Skeletal muscle tissue (tissue), 4 donors: Measurements from ENCODE around the gene ZC3HAV1. TPM values are rescaled to one million over a fixed set of nuclear protein-coding genes. Genes with fewer than 3 reads are reported as not detected.
A peak's percentile ranks its signal among the peaks of the same experiment; 100 is the strongest.
"Not testable (repeated sequence)": the region's sequence is repeated elsewhere in the genome, so short reads cannot be mapped to it uniquely, and the experiment has no call there.

Experiments used
- H3K27ac ChIP-seq: one replicate; pipeline ENCODE4 v1.7.0; 2013; ENCODE audit warnings: mild to moderate bottlenecking, low read depth, low read length, inconsistent platforms
- H3K27me3 ChIP-seq, 3 donors: one replicate each; pipeline ENCODE4 v1.7.0; 2013; ENCODE audit warnings: low read length in 3 of 3; ENCODE audit not compliant: control insufficient read depth in 3 of 3, insufficient read depth in 3 of 3
- H3K36me3 ChIP-seq, 3 donors: one replicate each; pipeline ENCODE4 v1.7.0; 2013; ENCODE audit warnings: low read length in 3 of 3; ENCODE audit not compliant: control insufficient read depth in 3 of 3, insufficient read depth in 3 of 3
- H3K4me1 ChIP-seq, 3 donors: one replicate each; pipeline ENCODE4 v1.7.0; 2013; ENCODE audit warnings: low read length in 3 of 3, mild to moderate bottlenecking in 3 of 3; ENCODE audit not compliant: control insufficient read depth in 3 of 3, insufficient read depth in 3 of 3
- H3K4me3 ChIP-seq, 3 donors: one replicate each; pipeline ENCODE4 v1.7.0; 2013; ENCODE audit warnings: low read length in 3 of 3
- H3K9ac ChIP-seq, 3 donors: one replicate each; pipeline ENCODE4 v1.7.0; 2013; ENCODE audit warnings: low read length in 3 of 3, mild to moderate bottlenecking in 3 of 3, moderate library complexity in 2 of 3, low read depth in 1 of 3
- H3K9me3 ChIP-seq, 3 donors: one replicate each; pipeline ENCODE4 v1.7.0; 2013; ENCODE audit warnings: low read length in 3 of 3; ENCODE audit not compliant: control insufficient read depth in 3 of 3
- total RNA-seq: library from RNA; depleted of rRNA; stranded (reverse); fragments of >200 nt; gene quantifications from one replicate; pipeline ENCODE4 v1.2.3, GENCODE V29; 2014
- donor health status: Osteomylitis.

Gene ZC3HAV1
- total RNA-seq, 1 donor from 2014 or later, result 18.8 TPM

DNA sequence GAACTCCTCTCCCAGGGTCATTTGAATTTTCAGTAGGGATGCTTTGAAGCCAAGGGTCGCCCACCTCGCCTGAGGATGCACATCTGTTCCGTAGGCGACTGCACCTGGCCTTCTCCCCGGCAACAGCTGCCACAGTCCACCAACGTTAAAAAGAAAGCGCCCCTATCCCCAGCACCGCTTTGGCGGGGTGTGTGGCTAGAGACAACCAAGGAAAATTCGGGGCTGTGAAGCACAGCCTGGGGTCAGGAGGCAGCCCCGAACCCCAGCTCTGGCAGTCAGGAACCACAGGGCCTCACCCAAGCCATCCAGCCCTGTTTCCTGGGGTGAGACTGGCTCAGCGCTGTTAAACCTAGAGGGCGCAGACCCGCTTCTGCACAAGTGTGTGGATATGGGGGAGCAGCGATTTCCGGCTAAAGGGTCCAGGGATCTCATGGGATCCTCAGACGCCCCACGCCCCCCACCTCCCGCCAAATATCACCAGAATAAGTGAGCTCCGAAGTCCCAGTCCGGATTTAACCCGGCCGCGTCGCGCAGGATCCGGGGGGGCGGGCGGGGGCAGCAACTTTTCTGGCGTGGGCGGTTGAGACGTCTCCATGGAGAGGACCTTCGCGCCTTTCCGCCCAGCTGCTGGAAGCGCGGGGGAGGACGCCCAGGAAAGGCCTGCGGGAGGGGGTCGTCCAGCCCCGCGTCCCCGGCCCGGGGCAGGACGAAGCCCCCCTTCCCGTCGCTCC is 74.5 kb downstream of the ZC3HAV1 start:
- H3K36me3 ChIP-seq, result peaks cover 0 to 2% (median 0%) of the 10 kb centered on the region in 3 donors
- H3K27me3 ChIP-seq, result peaks cover 0 to 7% (median 0%) of the 10 kb centered on the region in 3 donors
- no peaks in the 10 kb centered on the region for H3K9me3 ChIP-seq
- H3K4me3 ChIP-seq, result peak overlapping the region; percentile 63 to 81 (median 73)
- H3K9ac ChIP-seq, result peak overlapping the region in 2 of 3 donors; percentile 32 to 76
- peaks cover 0 to 4% (median 2%) of the 10 kb centered on the region in 3 donors for H3K4me1 ChIP-seq
- no peak overlapping the region for H3K27ac ChIP-seq

DNA sequence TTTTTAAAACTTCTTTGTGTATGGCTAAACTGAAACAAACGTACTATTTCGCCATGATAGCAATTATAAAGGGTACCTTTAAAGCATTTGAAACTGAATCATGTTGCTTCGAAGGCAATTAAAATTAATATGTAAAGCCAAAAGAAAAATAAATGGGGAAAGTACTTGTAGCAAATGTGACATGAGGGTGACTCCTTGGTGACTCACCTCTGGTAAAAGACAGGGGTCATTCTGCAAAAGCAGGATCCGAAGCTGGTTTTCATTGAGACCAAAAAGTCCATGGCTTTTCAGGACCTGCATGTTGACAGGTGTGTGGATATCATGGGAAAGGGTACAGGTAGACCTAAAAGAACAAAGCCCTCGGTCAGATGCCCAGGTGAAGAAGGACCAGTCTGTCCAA is 75.2 kb downstream of the ZC3HAV1 start:
- H3K36me3 ChIP-seq, result peaks cover 0 to 2% (median 0%) of the 10 kb centered on the region in 3 donors
- peak overlapping the region in 1 of 3 donors; percentile 63 for H3K4me3 ChIP-seq
- no peak overlapping the region for H3K27ac ChIP-seq
- H3K27me3 ChIP-seq, result peaks cover 0 to 7% (median 0%) of the 10 kb centered on the region in 3 donors
- peaks cover 0 to 4% (median 2%) of the 10 kb centered on the region in 3 donors for H3K4me1 ChIP-seq
- peak overlapping the region in 1 of 3 donors; percentile 17 for H3K9ac ChIP-seq
- no peaks in the 10 kb centered on the region for H3K9me3 ChIP-seq

DNA sequence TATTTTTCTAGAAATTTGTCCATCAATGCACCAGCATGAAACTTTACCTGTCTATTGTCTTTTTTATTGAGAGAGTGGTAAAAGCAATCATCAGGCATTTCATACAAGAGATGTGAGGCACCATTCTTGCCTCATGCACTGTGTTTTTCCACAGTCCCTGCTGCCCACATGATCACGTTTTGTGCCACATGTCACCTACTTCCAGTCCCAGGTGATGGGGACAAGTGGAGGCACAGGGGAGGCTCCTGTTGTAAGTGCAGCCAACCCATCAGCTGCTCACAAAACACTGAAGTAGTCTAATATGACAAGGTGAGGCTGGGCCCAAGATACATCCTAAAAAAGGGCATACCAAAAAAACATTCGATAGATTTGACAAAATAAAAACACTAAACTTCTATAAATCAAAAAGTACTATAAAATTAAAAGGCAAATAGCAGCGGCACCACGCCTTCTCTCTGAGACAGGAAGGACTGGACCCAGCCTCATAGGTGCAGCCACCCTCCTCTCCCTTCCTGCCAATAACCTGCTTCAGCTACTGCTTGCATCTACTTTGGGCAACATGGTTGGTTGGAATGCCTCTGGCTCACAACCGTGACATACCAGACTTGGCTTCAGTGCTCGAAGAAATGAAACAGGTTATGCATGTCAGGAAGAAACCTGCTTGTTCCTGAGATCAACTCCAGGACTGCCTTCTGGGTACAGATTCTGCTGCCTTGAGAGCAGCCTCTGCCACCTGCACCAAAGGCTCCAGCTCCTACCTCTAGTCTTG is 76.0 kb downstream of the ZC3HAV1 start:
- Histone ChIP-seq H3K9ac (no peak overlapping the region), H3K4me1 (peaks cover 0 to 4% (median 2%) of the 10 kb centered on the region in 3 donors), H3K36me3 (peaks cover 0 to 2% (median 0%) of the 10 kb centered on the region in 3 donors), H3K27me3 (peaks cover 0 to 7% (median 0%) of the 10 kb centered on the region in 3 donors), H3K27ac (no peak overlapping the region), H3K9me3 (no peaks in the 10 kb centered on the region), H3K4me3 (no peak overlapping the region)

DNA sequence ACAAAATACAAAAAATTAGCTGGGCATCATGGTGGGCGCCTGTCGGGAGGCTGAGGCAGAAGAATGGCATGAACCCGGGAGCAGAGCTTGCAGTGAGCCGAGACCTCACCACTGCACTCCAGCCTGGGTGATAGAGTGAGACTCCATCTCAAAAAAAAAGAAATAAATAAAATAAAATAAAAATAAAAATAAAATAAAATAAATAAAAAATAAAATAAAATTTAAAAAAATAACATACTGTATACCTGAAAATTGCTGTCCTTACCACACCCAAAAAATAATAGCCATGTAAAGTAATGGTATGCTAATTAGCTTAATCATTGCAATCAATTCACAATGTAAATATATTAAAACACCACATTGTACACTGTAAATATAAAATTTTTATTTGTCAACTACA is 77.0 kb downstream of the ZC3HAV1 start:
- peaks cover 0 to 7% (median 0%) of the 10 kb centered on the region in 3 donors for H3K27me3 ChIP-seq
- H3K9ac ChIP-seq, result no peak overlapping the region
- H3K4me3 ChIP-seq, result no peak overlapping the region
- no peaks in the 10 kb centered on the region for H3K9me3 ChIP-seq
- H3K4me1 ChIP-seq, result peaks cover 0 to 4% (median 2%) of the 10 kb centered on the region in 3 donors
- H3K27ac ChIP-seq, result no peak overlapping the region
- peaks cover 0 to 2% (median 0%) of the 10 kb centered on the region in 3 donors for H3K36me3 ChIP-seq

DNA sequence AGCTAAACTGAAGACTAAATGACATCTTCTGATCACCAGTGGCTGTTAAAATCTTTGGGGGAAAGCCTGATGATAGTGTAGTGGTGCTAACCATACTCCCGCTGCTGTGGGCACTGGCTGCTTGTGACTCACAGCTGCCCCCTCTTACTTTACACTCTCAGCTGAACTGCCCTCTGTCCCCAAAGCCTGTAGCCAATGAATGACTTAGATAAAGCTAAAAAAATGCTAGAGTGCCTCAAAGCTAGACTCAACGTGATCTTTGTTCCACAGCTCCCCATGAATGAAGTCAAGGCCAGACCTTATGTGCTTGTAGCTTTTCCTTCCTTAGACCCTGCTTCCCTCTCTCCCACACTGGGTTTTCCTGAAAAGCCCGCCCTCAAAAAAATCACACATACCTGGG is 80.2 kb downstream of the ZC3HAV1 start:
- H3K9me3 ChIP-seq, result no peaks in the 10 kb centered on the region
- no peak overlapping the region for H3K4me3 ChIP-seq
- H3K36me3 ChIP-seq, result peaks cover 0 to 8% (median 4%) of the 10 kb centered on the region in 3 donors

DNA sequence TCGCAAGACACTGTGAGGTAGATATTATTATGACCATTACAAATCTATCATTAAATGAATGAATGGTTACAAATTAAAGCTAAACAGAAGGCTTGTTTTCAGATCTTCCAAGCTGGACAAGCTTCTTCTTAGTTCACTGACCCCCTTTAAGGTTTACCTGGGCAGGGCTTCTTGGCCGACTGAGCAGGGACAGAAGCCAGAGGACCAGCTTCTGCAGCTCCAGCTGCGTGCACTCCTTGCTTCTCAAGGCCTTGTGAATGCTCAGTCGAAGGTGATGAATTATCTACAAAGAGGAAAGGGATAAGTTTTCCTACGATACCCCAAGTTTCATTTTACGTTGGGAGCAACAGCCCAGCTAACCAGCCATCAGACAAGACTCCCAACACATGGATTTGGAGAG is 83.0 kb downstream of the ZC3HAV1 start:
- Histone ChIP-seq H3K9me3 (no peaks in the 10 kb centered on the region), H3K27ac (no peak overlapping the region), H3K27me3 (no peaks in the 10 kb centered on the region), H3K36me3 (peaks cover 0 to 8% (median 3%) of the 10 kb centered on the region in 3 donors), H3K4me3 (no peak overlapping the region), H3K9ac (no peak overlapping the region), H3K4me1 (no peaks in the 10 kb centered on the region)

More for the DNA sequence above, 80.2 kb downstream of the ZC3HAV1 start:
- H3K9ac ChIP-seq, result no peak overlapping the region
- no peaks in the 10 kb centered on the region for H3K27me3 ChIP-seq
- no peak overlapping the region for H3K27ac ChIP-seq
- H3K4me1 ChIP-seq, result no peaks in the 10 kb centered on the region

DNA sequence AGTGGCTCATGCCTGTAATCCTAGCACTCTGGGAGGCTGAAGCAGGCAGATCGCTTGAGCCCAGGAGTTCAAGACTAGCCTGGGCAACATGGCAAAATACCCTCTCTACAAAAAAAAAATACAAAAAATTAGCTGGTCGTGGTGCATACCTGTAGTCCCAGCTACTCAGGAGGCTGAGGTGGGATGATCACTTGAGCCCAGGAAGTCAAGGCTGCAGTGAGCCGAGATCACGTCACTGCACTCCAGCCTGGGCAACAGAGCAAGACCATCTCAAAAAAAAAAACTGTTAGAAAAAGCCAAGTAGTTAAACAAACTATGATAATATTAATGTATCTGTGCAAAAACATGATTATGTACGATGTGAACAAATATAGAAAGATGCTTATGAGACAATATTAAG is 83.7 kb downstream of the ZC3HAV1 start:
- H3K9me3 ChIP-seq, H3K4me3 ChIP-seq, H3K36me3 ChIP-seq, H3K9ac ChIP-seq, H3K4me1 ChIP-seq, H3K27me3 ChIP-seq, H3K27ac ChIP-seq: not testable (repeated sequence)

DNA sequence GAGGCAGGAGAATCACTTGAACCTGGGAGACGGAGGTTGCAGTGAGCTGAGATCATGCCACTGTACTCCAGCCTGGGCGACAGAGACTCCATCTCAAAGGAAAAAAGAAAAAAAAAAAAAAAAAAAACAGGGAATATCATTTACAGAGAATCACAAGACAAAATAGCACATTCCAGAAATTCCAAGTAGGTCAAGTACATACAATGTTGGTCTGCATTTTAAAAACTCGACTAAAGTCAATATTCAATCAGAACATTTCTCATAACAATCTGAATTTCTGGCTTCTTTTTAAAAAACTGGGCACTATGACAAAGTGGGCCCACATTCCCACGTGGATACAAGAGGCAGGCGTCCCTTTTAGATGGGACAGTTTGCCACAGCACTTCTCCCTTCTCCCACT is 86.4 kb downstream of the ZC3HAV1 start:
- Histone ChIP-seq H3K27ac (no peak overlapping the region), H3K27me3 (no peaks in the 10 kb centered on the region), H3K4me3 (no peak overlapping the region), H3K9me3 (no peaks in the 10 kb centered on the region), H3K9ac (no peak overlapping the region), H3K36me3 (peaks cover 0 to 8% (median 3%) of the 10 kb centered on the region in 3 donors), H3K4me1 (no peaks in the 10 kb centered on the region)

DNA sequence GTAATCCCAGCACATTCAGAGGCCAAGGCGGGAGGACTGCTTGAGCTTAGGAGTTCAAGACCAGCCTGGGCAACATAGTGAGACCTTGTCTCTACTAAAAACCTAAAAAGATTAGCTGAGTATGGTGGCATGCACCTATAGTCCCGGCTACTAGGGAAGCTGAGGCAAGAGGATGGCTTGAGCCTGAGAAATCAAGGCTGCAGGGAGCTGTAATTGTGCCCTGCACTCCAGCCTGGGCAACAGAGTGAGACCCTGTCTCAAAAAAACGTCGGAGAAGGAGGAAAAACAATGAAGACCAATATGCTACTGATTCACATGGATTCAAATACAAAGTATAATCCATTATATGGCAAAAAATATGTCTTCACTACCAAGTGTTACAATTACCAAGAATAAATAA is 87.2 kb downstream of the ZC3HAV1 start:
- H3K27me3 ChIP-seq, result no peaks in the 10 kb centered on the region
- no peak overlapping the region for H3K4me3 ChIP-seq
- H3K9ac ChIP-seq, result no peak overlapping the region
- no peak overlapping the region for H3K27ac ChIP-seq
- H3K4me1 ChIP-seq, result no peaks in the 10 kb centered on the region
- peaks cover 0 to 8% (median 3%) of the 10 kb centered on the region in 3 donors for H3K36me3 ChIP-seq
- H3K9me3 ChIP-seq, result no peaks in the 10 kb centered on the region

DNA sequence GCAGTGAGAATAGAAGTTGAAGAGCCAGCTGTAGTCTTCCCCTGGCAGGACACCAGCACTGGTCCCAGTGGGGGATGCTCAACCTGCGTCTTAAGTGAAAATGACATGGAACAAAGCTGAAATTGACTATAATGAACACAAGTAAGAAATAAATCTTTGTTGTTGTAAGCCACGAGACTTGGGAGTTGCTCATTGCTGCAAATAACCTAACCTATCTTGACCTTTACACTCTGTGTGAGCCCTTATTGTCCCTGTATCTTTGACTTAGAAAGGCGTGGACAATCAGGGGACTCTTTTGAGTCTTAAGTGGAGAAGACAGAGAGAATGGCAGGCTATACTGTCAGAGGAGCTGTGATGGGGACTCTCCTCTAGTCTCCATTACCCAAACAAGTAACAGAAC is 90.6 kb downstream of the ZC3HAV1 start:
- Histone ChIP-seq H3K36me3 (no peaks in the 10 kb centered on the region), H3K9ac (no peak overlapping the region), H3K4me1 (no peaks in the 10 kb centered on the region), H3K27me3 (no peaks in the 10 kb centered on the region), H3K9me3 (no peaks in the 10 kb centered on the region), H3K27ac (no peak overlapping the region), H3K4me3 (no peak overlapping the region)
